HepG2 (cell line): ENCODE data around the gene PROM2.
A peak's percentile ranks its signal among the peaks of the same experiment; 100 is the strongest.

Source experiments
- CEBPB ChIP-seq: IDR thresholded peaks from 2 replicates; pipeline ENCODE4 v1.6.1; 2011; ENCODE audit warnings: low read depth, low read length, improper control_type of control experiment, borderline replicate concordance
- CHD2 ChIP-seq: IDR thresholded peaks from 2 replicates; pipeline ENCODE4 v1.6.1; 2011; ENCODE audit warnings: low read depth, low read length, improper control_type of control experiment
- CREB1 ChIP-seq, 2 experiments: fragments of 450-650 bp in 1 of 2; IDR thresholded peaks; 2 replicates each; pipeline ENCODE4 v1.6.1; 2016 to 2017; ENCODE audit warnings: control low read depth in 1 of 2, mild to moderate bottlenecking in 1 of 2, missing compliant biosample characterization in 1 of 2, missing genetic modification characterization in 1 of 2
- CTCF ChIP-seq: sonication (generic); formaldehyde crosslinking; IDR thresholded peaks from 2 replicates; pipeline ENCODE4 v1.5.0; 2020; ENCODE audit warnings: mild to moderate bottlenecking, missing genetic modification reagents, moderate library complexity
- EZH2 ChIP-seq: conservative IDR thresholded peaks from 2 replicates; pipeline ENCODE4 v1.6.1; 2012; ENCODE audit warnings: mild to moderate bottlenecking, low read depth, low read length, moderate library complexity
- GABPB1 ChIP-seq: IDR thresholded peaks from 2 replicates; pipeline ENCODE4 v1.6.1; 2016; ENCODE audit warnings: mild to moderate bottlenecking, missing genetic modification reagents, moderate library complexity, missing compliant biosample characterization
- POLR2A ChIP-seq, 2 experiments: IDR thresholded peaks; 2 replicates each; pipeline ENCODE4 v1.6.1; 2011; ENCODE audit warnings: low read depth in 2 of 2, low read length in 2 of 2, mild to moderate bottlenecking in 1 of 2, moderate library complexity in 1 of 2; ENCODE audit not compliant: insufficient read depth in 1 of 2
- PREB ChIP-seq: sonication (generic); formaldehyde crosslinking; IDR thresholded peaks from 2 replicates; pipeline ENCODE4 v1.4.0; 2020; ENCODE audit warnings: missing genetic modification reagents
- SRY ChIP-seq: sonication (generic); formaldehyde crosslinking; IDR thresholded peaks from 2 replicates; pipeline ENCODE4 v1.8.0; 2022; ENCODE audit warnings: mild to moderate bottlenecking, missing genetic modification reagents
- TF ChIP-seq, protein P1 (sequence below): sonication (generic); formaldehyde crosslinking; IDR thresholded peaks from 2 replicates; pipeline ENCODE4 v1.4.0; 2020; ENCODE audit warnings: missing genetic modification reagents, mild to moderate bottlenecking, borderline replicate concordance
- TF ChIP-seq, protein P2 (sequence below): sonication (generic); formaldehyde crosslinking; conservative IDR thresholded peaks from 2 replicates; pipeline ENCODE4 v1.8.0; 2022; ENCODE audit warnings: mild to moderate bottlenecking, moderate library complexity, missing genetic modification reagents

GRCh38 chr2:95305380-95306061, 31.3 kb downstream of the PROM2 start:
- TF ChIP-seq SRY (CRISPR knock-in tag), result no peak
- TF ChIP-seq CTCF (CRISPR knock-in tag), result no peak
- no peak for TF ChIP-seq PREB (CRISPR knock-in tag)
- no peak for TF ChIP-seq CHD2
- no peak for TF ChIP-seq POLR2A (IDR thresholded peaks at IDR 0.05; ENCODE audit: insufficient read depth in 1 of 2, low read depth in 2 of 2, low read length in 2 of 2)
- TF ChIP-seq, protein P1, sequence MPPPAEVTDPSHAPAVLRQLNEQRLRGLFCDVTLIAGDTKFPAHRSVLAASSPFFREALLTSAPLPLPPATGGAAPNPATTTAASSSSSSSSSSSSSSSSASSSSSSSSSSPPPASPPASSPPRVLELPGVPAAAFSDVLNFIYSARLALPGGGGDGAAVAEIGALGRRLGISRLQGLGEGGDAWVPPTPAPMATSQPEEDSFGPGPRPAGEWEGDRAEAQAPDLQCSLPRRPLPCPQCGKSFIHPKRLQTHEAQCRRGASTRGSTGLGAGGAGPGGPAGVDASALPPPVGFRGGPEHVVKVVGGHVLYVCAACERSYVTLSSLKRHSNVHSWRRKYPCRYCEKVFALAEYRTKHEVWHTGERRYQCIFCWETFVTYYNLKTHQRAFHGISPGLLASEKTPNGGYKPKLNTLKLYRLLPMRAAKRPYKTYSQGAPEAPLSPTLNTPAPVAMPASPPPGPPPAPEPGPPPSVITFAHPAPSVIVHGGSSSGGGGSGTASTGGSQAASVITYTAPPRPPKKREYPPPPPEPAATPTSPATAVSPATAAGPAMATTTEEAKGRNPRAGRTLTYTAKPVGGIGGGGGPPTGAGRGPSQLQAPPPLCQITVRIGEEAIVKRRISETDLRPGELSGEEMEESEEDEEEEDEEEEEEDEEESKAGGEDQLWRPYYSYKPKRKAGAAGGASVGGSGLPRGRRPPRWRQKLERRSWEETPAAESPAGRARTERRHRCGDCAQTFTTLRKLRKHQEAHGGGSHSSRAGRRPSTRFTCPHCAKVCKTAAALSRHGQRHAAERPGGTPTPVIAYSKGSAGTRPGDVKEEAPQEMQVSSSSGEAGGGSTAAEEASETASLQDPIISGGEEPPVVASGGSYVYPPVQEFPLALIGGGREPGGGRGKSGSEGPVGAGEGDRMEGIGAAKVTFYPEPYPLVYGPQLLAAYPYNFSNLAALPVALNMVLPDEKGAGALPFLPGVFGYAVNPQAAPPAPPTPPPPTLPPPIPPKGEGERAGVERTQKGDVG, result no peak
- TF ChIP-seq, protein P2, sequence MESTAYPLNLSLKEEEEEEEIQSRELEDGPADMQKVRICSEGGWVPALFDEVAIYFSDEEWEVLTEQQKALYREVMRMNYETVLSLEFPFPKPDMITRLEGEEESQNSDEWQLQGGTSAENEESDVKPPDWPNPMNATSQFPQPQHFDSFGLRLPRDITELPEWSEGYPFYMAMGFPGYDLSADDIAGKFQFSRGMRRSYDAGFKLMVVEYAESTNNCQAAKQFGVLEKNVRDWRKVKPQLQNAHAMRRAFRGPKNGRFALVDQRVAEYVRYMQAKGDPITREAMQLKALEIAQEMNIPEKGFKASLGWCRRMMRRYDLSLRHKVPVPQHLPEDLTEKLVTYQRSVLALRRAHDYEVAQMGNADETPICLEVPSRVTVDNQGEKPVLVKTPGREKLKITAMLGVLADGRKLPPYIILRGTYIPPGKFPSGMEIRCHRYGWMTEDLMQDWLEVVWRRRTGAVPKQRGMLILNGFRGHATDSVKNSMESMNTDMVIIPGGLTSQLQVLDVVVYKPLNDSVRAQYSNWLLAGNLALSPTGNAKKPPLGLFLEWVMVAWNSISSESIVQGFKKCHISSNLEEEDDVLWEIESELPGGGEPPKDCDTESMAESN (CRISPR knock-in tag), result no peak
- no peak for TF ChIP-seq CREB1 (IDR thresholded peaks at IDR 0.05)
- TF ChIP-seq CREB1 (CRISPR knock-in tag; IDR thresholded peaks at IDR 0.05), result no peak
- TF ChIP-seq EZH2, result no peak
- no peak for TF ChIP-seq GABPB1 (CRISPR knock-in tag)
- peak; percentile 74 for TF ChIP-seq CEBPB
